Gastroesophageal sphincter (tissue), 4 donors: ENCODE measurements around the gene SYT1. TPM values are rescaled to one million over a fixed set of nuclear protein-coding genes. Genes with fewer than 3 reads are reported as not detected.

ENCODE experiments used
- ATAC-seq: fragments of 150-250 bp; one replicate; pipeline ENCODE4 v1.9.1; 2016; ENCODE audit warnings: mild to moderate bottlenecking, moderate library complexity
- H3K27ac ChIP-seq, 4 donors: fragments of 200-600 bp; sonication (generic) in 3 of 4; 1 replicate in 3 of 4; 2 replicates in 1 of 4; pipeline ENCODE4 v1.5.1; 2016 to 2019
- H3K27me3 ChIP-seq: fragments of 200-600 bp; sonication (generic); one replicate; pipeline ENCODE4 v1.5.1; 2019
- H3K36me3 ChIP-seq, 2 donors: fragments of 200-600 bp; sonication (generic); one replicate each; pipeline ENCODE4 v1.5.1; 2019; ENCODE audit warnings: control low read depth in 1 of 2
- H3K4me1 ChIP-seq, 3 donors: fragments of 200-600 bp; sonication (generic); 1 replicate in 2 of 3; 2 replicates in 1 of 3; pipeline ENCODE4 v1.5.1; 2016 to 2019; ENCODE audit warnings: control low read depth in 2 of 3
- H3K4me3 ChIP-seq, 2 donors: fragments of 200-600 bp; sonication (generic); one replicate each; pipeline ENCODE4 v1.5.1; 2019; ENCODE audit warnings: mild to moderate bottlenecking in 1 of 2, moderate library complexity in 1 of 2
- H3K9me3 ChIP-seq, 3 donors: fragments of 200-600 bp; sonication (generic); one replicate each; pipeline ENCODE4 v1.5.1; 2017 to 2019; ENCODE audit warnings: control low read depth in 2 of 3
- EP300 ChIP-seq: sonication (generic); formaldehyde crosslinking; IDR thresholded peaks from one replicate; pipeline ENCODE4 v1.6.1; 2017; ENCODE audit warnings: antibody characterized with exemption, mild to moderate bottlenecking
- POLR2A ChIP-seq, 2 donors: fragments of 450-650 bp; IDR thresholded peaks; one replicate each; pipeline ENCODE4 v1.6.1; 2017; ENCODE audit warnings: antibody characterized with exemption in 2 of 2, mild to moderate bottlenecking in 2 of 2, moderate library complexity in 1 of 2
- POLR2AphosphoS5 ChIP-seq: sonication (generic); formaldehyde crosslinking; IDR thresholded peaks from one replicate; pipeline ENCODE4 v1.6.1; 2017; ENCODE audit warnings: antibody characterized with exemption
- WGBS, 2 donors: methylation state at CpG; one replicate each; pipeline ENCODE4 v1.1.5; 2018; ENCODE audit warnings: low coverage in 1 of 2; 5-methylcytosine and 5-hydroxymethylcytosine counted together
- total RNA-seq, 4 donors: library from RNA; depleted of rRNA; stranded (reverse); fragments of >200 nt; gene quantifications; one replicate each; pipeline ENCODE4 v1.1.0, GENCODE V29; 2016
- TF ChIP-seq, protein P1 (sequence below), 4 experiments: fragments of 200-600 bp in 2 of 4; fragments of 450-650 bp in 2 of 4; sonication (generic) in 1 of 4; IDR thresholded peaks; one replicate each; pipeline ENCODE4 v1.5.1; 2017 to 2019; ENCODE audit warnings: antibody characterized with exemption in 4 of 4, mild to moderate bottlenecking in 2 of 4, moderate library complexity in 2 of 4

Gene SYT1
- total RNA-seq, 4 donors from 2014 or later, result 1.9 to 6.6 (median 3.5) TPM

DNA sequence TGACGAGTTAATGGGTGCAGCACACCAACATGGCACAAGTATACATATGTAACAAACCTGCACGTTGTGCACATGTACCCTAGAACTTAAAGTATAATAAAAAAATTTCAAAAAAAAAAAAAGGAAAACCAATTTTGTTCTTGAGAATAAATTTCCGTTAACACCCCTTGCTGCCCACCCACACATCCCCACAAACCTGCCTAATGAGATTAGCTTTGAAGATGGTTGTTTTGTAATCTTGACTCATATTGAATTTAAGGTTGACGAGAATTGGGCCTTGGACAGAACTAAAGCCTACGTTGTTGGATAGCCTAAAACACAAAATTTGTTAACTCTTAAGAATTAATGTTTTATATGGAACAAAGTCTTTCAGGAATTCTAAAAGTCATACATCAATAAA, 52.9 kb downstream of the SYT1 start:
- no peaks in the 10 kb centered on the region for H3K9me3 ChIP-seq
- whole genome bisulfite sequencing, 2 donors, result 76 to 82% methylated on average over 4 to 5 of the region's 5 CpGs
- no peak overlapping the region for H3K27ac ChIP-seq
- H3K36me3 ChIP-seq, result no peaks in the 10 kb centered on the region
- ATAC-seq, result no peak
- H3K4me3 ChIP-seq, result no peak overlapping the region
- no peaks in the 10 kb centered on the region for H3K27me3 ChIP-seq
- TF ChIP-seq POLR2A (IDR thresholded peaks at IDR 0.05), result no peak
- TF ChIP-seq, protein P1, sequence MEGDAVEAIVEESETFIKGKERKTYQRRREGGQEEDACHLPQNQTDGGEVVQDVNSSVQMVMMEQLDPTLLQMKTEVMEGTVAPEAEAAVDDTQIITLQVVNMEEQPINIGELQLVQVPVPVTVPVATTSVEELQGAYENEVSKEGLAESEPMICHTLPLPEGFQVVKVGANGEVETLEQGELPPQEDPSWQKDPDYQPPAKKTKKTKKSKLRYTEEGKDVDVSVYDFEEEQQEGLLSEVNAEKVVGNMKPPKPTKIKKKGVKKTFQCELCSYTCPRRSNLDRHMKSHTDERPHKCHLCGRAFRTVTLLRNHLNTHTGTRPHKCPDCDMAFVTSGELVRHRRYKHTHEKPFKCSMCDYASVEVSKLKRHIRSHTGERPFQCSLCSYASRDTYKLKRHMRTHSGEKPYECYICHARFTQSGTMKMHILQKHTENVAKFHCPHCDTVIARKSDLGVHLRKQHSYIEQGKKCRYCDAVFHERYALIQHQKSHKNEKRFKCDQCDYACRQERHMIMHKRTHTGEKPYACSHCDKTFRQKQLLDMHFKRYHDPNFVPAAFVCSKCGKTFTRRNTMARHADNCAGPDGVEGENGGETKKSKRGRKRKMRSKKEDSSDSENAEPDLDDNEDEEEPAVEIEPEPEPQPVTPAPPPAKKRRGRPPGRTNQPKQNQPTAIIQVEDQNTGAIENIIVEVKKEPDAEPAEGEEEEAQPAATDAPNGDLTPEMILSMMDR (IDR thresholded peaks at IDR 0.05), result no peak
- no peaks in the 10 kb centered on the region for H3K4me1 ChIP-seq

DNA sequence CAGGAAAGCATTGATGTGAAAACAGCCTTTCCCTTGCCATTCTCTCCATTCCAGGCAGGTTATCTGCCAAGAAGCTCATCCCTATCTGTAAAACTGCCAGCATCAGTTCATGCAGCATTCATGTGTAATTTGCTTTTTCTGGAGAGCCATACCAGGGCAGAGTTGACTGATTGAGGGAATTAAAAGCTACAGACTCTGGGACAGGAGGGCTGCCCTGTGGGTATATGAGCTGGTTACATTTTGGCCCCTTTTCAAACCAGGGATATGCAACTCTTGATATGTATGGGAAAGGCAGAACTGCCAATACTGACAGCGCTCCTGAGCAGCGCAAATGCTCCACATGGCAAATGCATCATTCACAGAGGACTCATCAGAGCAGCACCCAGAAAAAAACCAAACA, 53.7 kb downstream of the SYT1 start:
- Histone ChIP-seq H3K4me3 (no peak overlapping the region), H3K9me3 (no peaks in the 10 kb centered on the region), H3K4me1 (no peaks in the 10 kb centered on the region), H3K27me3 (no peaks in the 10 kb centered on the region), H3K36me3 (no peaks in the 10 kb centered on the region), H3K27ac (no peak overlapping the region)
- no peak for ATAC-seq
- TF ChIP-seq, protein P1 (IDR thresholded peaks at IDR 0.05), result no peak
- TF ChIP-seq POLR2A (IDR thresholded peaks at IDR 0.05) (no peak), EP300 (no peak), POLR2AphosphoS5 (no peak)
- 92 to 100% methylated on average over 1 to 2 of the region's 2 CpGs for WGBS, 2 donors

DNA sequence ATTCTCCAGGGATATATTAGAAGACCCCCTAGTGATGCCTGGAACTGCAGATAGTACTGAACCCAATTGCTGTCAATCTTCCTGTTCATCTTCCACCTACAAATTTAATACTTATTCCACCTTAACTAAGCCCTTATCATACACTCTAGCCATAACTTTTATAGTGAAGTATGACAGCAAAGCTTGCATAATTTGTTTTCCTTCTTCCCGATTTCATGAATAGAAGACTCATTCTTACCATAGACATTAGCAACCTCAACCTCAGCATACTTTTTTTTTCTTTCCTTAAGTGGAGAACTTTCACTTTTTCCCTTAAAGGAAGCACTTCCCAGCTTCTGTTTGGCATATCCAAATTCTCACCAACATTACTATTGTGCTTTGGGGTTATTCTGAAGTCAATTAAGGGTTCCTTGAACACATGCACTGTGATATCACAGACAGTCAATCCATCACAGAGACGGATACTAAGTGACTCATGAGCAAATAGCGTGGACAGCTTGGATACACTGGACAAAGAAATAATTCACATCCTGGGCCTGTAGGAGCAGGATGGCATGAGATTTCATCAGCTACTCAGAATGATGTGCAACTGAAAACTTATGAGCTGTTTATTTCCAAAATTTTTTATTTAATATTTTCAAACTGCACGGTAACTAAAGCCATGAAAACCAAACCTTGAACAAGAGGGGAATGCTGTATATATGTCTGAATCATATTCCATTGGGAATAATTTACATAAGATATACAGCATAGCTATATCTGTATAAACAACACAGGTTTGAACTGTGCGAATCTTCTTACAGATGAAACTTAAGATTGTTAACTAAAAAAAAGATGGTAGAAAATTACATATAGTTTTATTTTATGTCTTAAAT, 63.9 kb downstream of the SYT1 start:
- 73 to 87% methylated on average over 4 to 5 of the region's 5 CpGs for WGBS, 2 donors

DNA sequence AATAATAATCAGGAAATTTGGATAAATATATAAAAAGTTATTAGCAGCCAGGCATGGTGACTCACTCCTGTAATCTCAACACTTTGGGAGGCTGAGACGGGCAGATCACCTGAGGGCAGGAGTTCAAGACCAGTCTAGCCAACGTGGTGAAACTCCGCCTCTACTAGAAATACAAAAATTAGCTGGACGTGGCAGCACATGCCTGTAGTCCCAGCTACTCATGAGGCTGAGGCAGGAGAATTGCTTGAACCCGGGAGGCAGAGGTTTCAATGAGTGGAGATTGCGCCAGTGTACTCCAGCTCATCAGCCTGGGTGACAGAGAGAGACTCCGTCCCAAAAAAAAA, 64.5 kb downstream of the SYT1 start:
- Histone ChIP-seq H3K9me3 (no peaks in the 10 kb centered on the region), H3K4me3 (no peak overlapping the region), H3K36me3 (no peaks in the 10 kb centered on the region), H3K27me3 (no peaks in the 10 kb centered on the region), H3K4me1 (no peaks in the 10 kb centered on the region), H3K27ac (no peak overlapping the region)
- TF ChIP-seq POLR2A (IDR thresholded peaks at IDR 0.05) (no peak), EP300 (no peak), POLR2AphosphoS5 (no peak)
- TF ChIP-seq, protein P1 (IDR thresholded peaks at IDR 0.05), result no peak
- WGBS, 2 donors, result 66% methylated on average over 3 of the region's 7 CpGs; no CpG with 5 or more reads in 1 of the 2 donors
- no peak for ATAC-seq

More for the DNA sequence above, 63.9 kb downstream of the SYT1 start:
- ATAC-seq, result no peak
- TF ChIP-seq, protein P1 (IDR thresholded peaks at IDR 0.05), result no peak
- no peak for TF ChIP-seq EP300
- no peak for TF ChIP-seq POLR2A (IDR thresholded peaks at IDR 0.05)
- TF ChIP-seq POLR2AphosphoS5, result no peak
- Histone ChIP-seq H3K27ac (no peak overlapping the region), H3K36me3 (no peaks in the 10 kb centered on the region), H3K4me1 (no peaks in the 10 kb centered on the region), H3K4me3 (no peak overlapping the region), H3K27me3 (no peaks in the 10 kb centered on the region), H3K9me3 (no peaks in the 10 kb centered on the region)

DNA sequence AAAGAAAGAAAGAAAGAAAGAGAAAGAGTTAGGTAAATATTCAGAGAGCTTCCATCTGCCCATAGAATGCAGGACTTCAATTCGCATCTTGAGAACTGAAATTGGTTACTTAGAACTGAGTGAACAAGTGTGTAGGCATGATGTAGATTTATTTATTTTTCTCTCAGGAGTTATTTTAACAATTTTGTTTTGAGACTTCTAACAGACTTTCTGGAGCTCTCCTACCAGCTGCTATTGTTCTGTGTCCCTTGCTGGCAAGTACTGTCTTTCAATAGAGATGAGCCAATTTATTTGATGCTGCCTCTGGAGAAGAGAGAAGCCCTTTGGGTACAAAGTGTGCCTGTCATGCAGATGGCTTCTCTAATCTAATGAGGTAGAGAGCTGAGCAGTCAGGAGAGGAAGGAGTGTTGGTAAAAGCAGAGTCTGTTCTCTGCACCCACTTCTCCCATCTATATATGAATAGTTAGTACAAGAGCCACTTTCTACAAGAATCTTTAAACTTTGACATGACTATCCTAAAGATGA, 67.0 kb downstream of the SYT1 start:
- no peaks in the 10 kb centered on the region for H3K9me3 ChIP-seq
- H3K4me3 ChIP-seq, result no peak overlapping the region
- H3K27me3 ChIP-seq, result no peaks in the 10 kb centered on the region
- no peak overlapping the region for H3K27ac ChIP-seq
- ATAC-seq, result no peak
- H3K36me3 ChIP-seq, result no peaks in the 10 kb centered on the region
- no peak for TF ChIP-seq POLR2A (IDR thresholded peaks at IDR 0.05)
- no peak for TF ChIP-seq EP300
- TF ChIP-seq POLR2AphosphoS5, result no peak
- TF ChIP-seq, protein P1 (IDR thresholded peaks at IDR 0.05), result no peak
- 75 to 100% methylated on average over 1 of the region's 1 CpG for WGBS, 2 donors
- H3K4me1 ChIP-seq, result no peaks in the 10 kb centered on the region
